SU-DHL-6 (cell line): ENCODE measurements around the gene PLA2G4F.
"Not testable (repeated sequence)": the region's sequence is repeated elsewhere in the genome, so short reads cannot be mapped to it uniquely, and the experiment has no call there.

Experiments
- H2AFZ ChIP-seq: fragments of 200-600 bp; sonication (generic); 2 replicates; pipeline ENCODE4 v1.6.1; 2014; ENCODE audit warnings: low read depth, mild to moderate bottlenecking, moderate library complexity, mixed read lengths, antibody characterized with exemption, low read length; ENCODE audit not compliant: severe bottlenecking
- H3F3A ChIP-seq: fragments of 200-600 bp; shearing (Covaris generic); 2 replicates; pipeline ENCODE4 v1.6.0; 2016; ENCODE audit warnings: antibody characterized with exemption, mild to moderate bottlenecking; ENCODE audit not compliant: insufficient read depth
- H3K27ac ChIP-seq: fragments of 200-600 bp; sonication (generic); 2 replicates; pipeline ENCODE4 v1.5.1; 2016; ENCODE audit warnings: low read depth, mild to moderate bottlenecking, low read length, moderate library complexity, mixed read lengths
- H3K27me3 ChIP-seq: fragments of 200-600 bp; sonication (generic), shearing (Covaris generic); 2 replicates; pipeline ENCODE4 v1.6.0; 2014; ENCODE audit warnings: mild to moderate bottlenecking, low read length
- H3K36me3 ChIP-seq: fragments of 200-600 bp; sonication (generic); 2 replicates; pipeline ENCODE4 v1.6.1; 2014; ENCODE audit warnings: mild to moderate bottlenecking, low read length, mixed read lengths
- H3K4me2 ChIP-seq: fragments of 300-600, 200-600 bp; shearing (Covaris generic), sonication (generic); 2 replicates; pipeline ENCODE4 v1.6.0; 2014; ENCODE audit warnings: low read length, low read depth, mild to moderate bottlenecking; ENCODE audit not compliant: poor library complexity, severe bottlenecking
- H3K4me3 ChIP-seq: fragments of 200-600 bp; sonication (generic); 2 replicates; pipeline ENCODE4 v1.5.1; 2014; ENCODE audit warnings: antibody characterized with exemption, low read length, mild to moderate bottlenecking, mixed read lengths; ENCODE audit not compliant: insufficient read depth, poor library complexity, severe bottlenecking
- H3K79me2 ChIP-seq: fragments of 200-600 bp; sonication (generic); 2 replicates; pipeline ENCODE4 v1.6.1; 2014; ENCODE audit warnings: mild to moderate bottlenecking, low read length, moderate library complexity; ENCODE audit not compliant: insufficient read depth
- H3K9ac ChIP-seq: fragments of 200-600 bp; sonication (generic); 2 replicates; pipeline ENCODE4 v1.7.0; 2014; ENCODE audit warnings: mild to moderate bottlenecking, low read length
- H3K9me2 ChIP-seq: fragments of 200-600 bp; sonication (generic); replicated peaks from 2 replicates; pipeline ENCODE4 v1.6.1; 2014; ENCODE audit warnings: low read length; ENCODE audit not compliant: insufficient read depth
- H3K9me3 ChIP-seq: fragments of 200-600 bp; sonication (generic); 2 replicates; pipeline ENCODE4 v1.6.1; 2014; ENCODE audit warnings: low read length, mixed read lengths; ENCODE audit not compliant: insufficient read depth
- H4K20me1 ChIP-seq: fragments of 200-600 bp; sonication (generic); 2 replicates; pipeline ENCODE4 v1.6.1; 2014; ENCODE audit warnings: low read depth, mild to moderate bottlenecking, antibody characterized with exemption, low read length, moderate library complexity, mixed read lengths
- CTCF ChIP-seq: fragments of 200-600 bp; sonication (generic); IDR thresholded peaks from one replicate; pipeline ENCODE4 v1.5.1; 2017; ENCODE audit warnings: antibody characterized with exemption, mild to moderate bottlenecking, low read length, moderate library complexity; ENCODE audit not compliant: insufficient read depth, poor library complexity, severe bottlenecking
- EZH2phosphoT487 ChIP-seq: fragments of 200-600 bp; sonication (generic), shearing (Covaris generic); conservative IDR thresholded peaks from 2 replicates; pipeline ENCODE4 v1.6.1; 2018; ENCODE audit warnings: mild to moderate bottlenecking, antibody characterized with exemption, low read length, moderate library complexity, mixed read lengths

Gene PLA2G4F

DNA sequence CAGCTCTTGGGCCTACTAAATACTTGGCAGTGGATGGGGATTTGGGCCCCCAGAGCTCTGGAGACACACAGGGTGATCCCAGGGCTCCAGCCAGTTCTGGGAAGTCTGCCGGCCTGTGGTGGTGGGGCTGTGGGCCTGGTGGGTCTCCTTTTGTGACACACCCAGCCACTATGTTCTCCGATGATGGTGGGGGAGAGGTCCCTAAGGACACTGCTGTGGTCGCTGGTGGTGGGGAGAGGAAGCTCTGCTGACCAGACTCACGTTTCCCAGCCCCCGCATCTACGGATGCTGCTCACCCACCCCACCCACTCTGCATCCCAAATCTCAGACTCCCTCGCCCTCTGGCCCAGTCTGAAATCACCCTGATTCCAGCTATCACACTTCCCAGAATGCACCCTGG lies 62.5 kb downstream of the PLA2G4F start:
- H3K4me3 ChIP-seq: no peak overlapping the region
- H3K27me3 ChIP-seq: no peaks in the 10 kb centered on the region; the same call in 1 of the 2 replicates
- H4K20me1 ChIP-seq: no peaks in the 10 kb centered on the region
- no peaks in the 10 kb centered on the region for H3K9me2 ChIP-seq
- H3K9me3 ChIP-seq: no peaks in the 10 kb centered on the region
- H3K36me3 ChIP-seq: no peaks in the 10 kb centered on the region
- H3K9ac ChIP-seq: no peak overlapping the region
- TF ChIP-seq CTCF (no peak), EZH2phosphoT487 (no peak)
- no peak overlapping the region for H3K27ac ChIP-seq
- H3F3A ChIP-seq: no peaks in the 10 kb centered on the region
- no peak overlapping the region for H2AFZ ChIP-seq
- no peaks in the 10 kb centered on the region for H3K79me2 ChIP-seq
- H3K4me2 ChIP-seq: no peak overlapping the region

DNA sequence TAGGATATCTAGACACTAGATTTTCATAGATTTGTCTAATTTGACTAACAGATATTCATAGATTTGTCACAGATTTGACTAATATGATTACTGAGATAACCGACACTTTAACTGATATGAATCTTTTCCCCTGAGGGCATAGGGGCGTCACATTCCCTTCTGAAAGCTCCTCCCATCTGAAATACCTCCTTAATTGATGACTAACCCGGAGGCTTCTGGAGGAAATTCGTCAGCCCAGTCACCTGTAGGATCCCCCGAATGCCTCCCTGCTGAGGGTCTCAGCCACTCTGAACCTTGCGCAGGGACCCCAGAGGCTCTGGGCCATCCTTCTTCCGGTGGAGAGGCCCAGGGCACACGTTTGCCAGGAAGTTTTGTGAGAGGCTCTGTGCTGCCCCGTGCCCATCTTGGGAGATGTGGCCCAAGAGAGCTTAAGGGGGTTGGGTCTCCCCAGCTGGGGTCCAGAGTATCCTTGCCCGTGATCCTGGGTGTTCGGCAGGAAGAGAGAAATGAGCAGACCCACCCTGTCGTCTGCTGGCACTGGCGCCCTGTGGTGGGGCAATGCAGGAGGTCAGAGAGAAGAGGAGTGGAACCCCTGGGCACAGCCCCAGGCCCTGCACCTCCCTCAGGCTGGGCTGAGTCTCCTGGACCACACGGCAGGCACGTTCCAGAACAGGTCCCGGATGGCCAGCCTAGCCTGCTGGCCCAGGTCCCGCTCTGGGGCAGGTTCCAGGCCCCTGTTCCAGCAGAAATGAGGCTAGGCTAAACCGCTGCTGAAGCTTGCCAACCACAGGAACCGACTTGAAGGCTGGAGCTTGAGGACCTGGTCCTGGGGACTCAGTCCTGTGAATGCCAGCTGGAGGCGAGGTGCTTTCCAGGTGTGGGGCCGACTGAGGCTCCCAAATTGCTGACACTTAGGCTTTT lies 63.8 kb downstream of the PLA2G4F start:
- no peaks in the 10 kb centered on the region for H3F3A ChIP-seq
- H3K9me3 ChIP-seq: no peaks in the 10 kb centered on the region
- H3K27ac ChIP-seq: no peak overlapping the region
- H3K9me2 ChIP-seq: no peaks in the 10 kb centered on the region
- H3K36me3 ChIP-seq: no peaks in the 10 kb centered on the region
- TF ChIP-seq CTCF: no peak
- TF ChIP-seq EZH2phosphoT487: no peak
- H3K4me3 ChIP-seq: no peak overlapping the region
- no peaks in the 10 kb centered on the region; the same call in 1 of the 2 replicates for H3K27me3 ChIP-seq
- H4K20me1 ChIP-seq: no peaks in the 10 kb centered on the region
- H3K4me2 ChIP-seq: no peak overlapping the region
- no peak overlapping the region for H3K9ac ChIP-seq
- no peaks in the 10 kb centered on the region for H3K79me2 ChIP-seq
- H2AFZ ChIP-seq: no peak overlapping the region

- H3K9me2 ChIP-seq, H3K79me2 ChIP-seq, H3K27me3 ChIP-seq, H3K4me2 ChIP-seq, H3K27ac ChIP-seq, H4K20me1 ChIP-seq, H3F3A ChIP-seq, H3K9me3 ChIP-seq, H3K36me3 ChIP-seq, H3K9ac ChIP-seq, H2AFZ ChIP-seq, H3K4me3 ChIP-seq: not testable (repeated sequence)
Measured at GRCh38 chr15:42091753-42092397, 64.6 kb downstream of the PLA2G4F start.

- Histone ChIP-seq H3K79me2 (no peaks in the 10 kb centered on the region), H3K27ac (no peak overlapping the region), H3F3A (no peaks in the 10 kb centered on the region), H3K4me2 (no peak overlapping the region), H3K9me2 (no peaks in the 10 kb centered on the region), H3K4me3 (no peak overlapping the region), H2AFZ (no peak overlapping the region), H4K20me1 (no peaks in the 10 kb centered on the region), H3K27me3 (no peaks in the 10 kb centered on the region), H3K9ac (no peak overlapping the region), H3K9me3 (no peaks in the 10 kb centered on the region), H3K36me3 (no peaks in the 10 kb centered on the region)
- TF ChIP-seq EZH2phosphoT487: no peak
- TF ChIP-seq CTCF: no peak
Measured at GRCh38 chr15:42090781-42091180, 65.7 kb downstream of the PLA2G4F start.
